ENCODE results near the gene PIGZ. TPM values are rescaled to one million over a fixed set of nuclear protein-coding genes. Genes with fewer than 3 reads are reported as not detected.

Gene PIGZ
- total RNA-seq, 1 experiment from 2014 or later = 1.9 TPM

GRCh38 chr3:196983186-196983585 is 14.6 kb upstream of the PIGZ start:
- no peak for DNase-seq (ENCODE audit: low read depth)

- DNase-seq (ENCODE audit: low read depth) = no peak
Observed at GRCh38 chr3:196981657-196982056, 13.0 kb upstream of the PIGZ start.

GRCh38 chr3:196979545-196979944 is 10.9 kb upstream of the PIGZ start:
- peak; percentile 21 for DNase-seq (ENCODE audit: low read depth)

- DNase-seq (ENCODE audit: low read depth) = no peak
Observed at GRCh38 chr3:196976941-196977340, 8.3 kb upstream of the PIGZ start.

- no peak for DNase-seq (ENCODE audit: low read depth)
Observed at GRCh38 chr3:196975349-196975748, 6.7 kb upstream of the PIGZ start.

GRCh38 chr3:196974661-196975060 is 6.0 kb upstream of the PIGZ start:
- DNase-seq (ENCODE audit: low read depth) = no peak

- peak; percentile 40 for DNase-seq (ENCODE audit: low read depth)
Observed at GRCh38 chr3:196971094-196971698, 2.6 kb upstream of the PIGZ start.

- no peak for DNase-seq (ENCODE audit: low read depth)
Observed at GRCh38 chr3:196970547-196971093, 2.0 kb upstream of the PIGZ start.

- DNase-seq (ENCODE audit: low read depth) = peak; percentile 58
Observed at GRCh38 chr3:196969660-196970546, 1.3 kb upstream of the PIGZ start.

GRCh38 chr3:196969134-196969659 is 564 bp upstream of the PIGZ start:
- DNase-seq (ENCODE audit: low read depth) = peak; percentile 52

GRCh38 chr3:196967412-196968232 is 1.0 kb downstream of the PIGZ start:
- no peak for DNase-seq (ENCODE audit: low read depth)

- no peak for DNase-seq (ENCODE audit: low read depth)
Observed at GRCh38 chr3:196966526-196967401, 1.9 kb downstream of the PIGZ start.

- DNase-seq (ENCODE audit: low read depth) = no peak
Observed at GRCh38 chr3:196965804-196966173, 2.8 kb downstream of the PIGZ start.

GRCh38 chr3:196965112-196965803 is 3.4 kb downstream of the PIGZ start:
- no peak for DNase-seq (ENCODE audit: low read depth)

GRCh38 chr3:196963631-196963953 is 5.0 kb downstream of the PIGZ start:
- DNase-seq (ENCODE audit: low read depth) = no peak

- DNase-seq (ENCODE audit: low read depth) = no peak
Observed at GRCh38 chr3:196962930-196963630, 5.6 kb downstream of the PIGZ start.

GRCh38 chr3:196962108-196962929 is 6.3 kb downstream of the PIGZ start:
- DNase-seq (ENCODE audit: low read depth) = no peak

GRCh38 chr3:196954832-196955231 is 13.8 kb downstream of the PIGZ start:
- no peak for DNase-seq (ENCODE audit: low read depth)

GRCh38 chr3:196951371-196951770 is 17.3 kb downstream of the PIGZ start:
- DNase-seq (ENCODE audit: low read depth) = no peak
